H1 (cell line): Measurements from ENCODE around the gene IQGAP3. TPM values are rescaled to one million over a fixed set of nuclear protein-coding genes. Genes with fewer than 3 reads are reported as not detected.

Experiments used
- CTCF ChIA-PET: fragments of 300-600 bp; sonication (Branson Sonifier 250); formaldehyde crosslinking; loops from one replicate; lab custom pipeline; 2021; ENCODE audit not compliant: partially characterized antibody; lab: Charles Lee
- POLR2A ChIA-PET: fragments of 300-600 bp; sonication (Branson Sonifier 250); formaldehyde crosslinking; loops from one replicate; lab custom pipeline; 2021; ENCODE audit warnings: inconsistent platforms; ENCODE audit not compliant: partially characterized antibody; lab: Charles Lee
- DNase-seq, 2 experiments: peaks; one replicate each; pipeline versions ENCODE4 v3.0.0 to v3.0.0-alpha.2; 2010 to 2022; ENCODE audit warnings: low spot score in 2 of 2, low read depth in 1 of 2, mixed read lengths in 1 of 2
- FAIRE-seq: peaks from 2 replicates; lab custom pipeline; 2011; peaks lifted over from hg19 to GRCh38; lab: Jason Lieb, UNC
- H2AFZ ChIP-seq: 2 replicates; pipeline ENCODE4 v1.8.1; 2012; ENCODE audit warnings: low read length, inconsistent platforms
- H2AK5ac ChIP-seq: 2 replicates; pipeline ENCODE4 v1.6.1; 2013; ENCODE audit warnings: low read depth, low read length
- H2BK120ac ChIP-seq: replicated peaks from 2 replicates; pipeline ENCODE3; 2013; ENCODE audit warnings: low read depth, low read length, inconsistent platforms
- H2BK12ac ChIP-seq: 2 replicates; pipeline ENCODE4 v1.6.1; 2013; ENCODE audit warnings: low read depth, low read length
- H2BK15ac ChIP-seq: 2 replicates; pipeline ENCODE4 v1.6.1; 2013; ENCODE audit warnings: low read length
- H2BK20ac ChIP-seq: 2 replicates; pipeline ENCODE4 v1.6.1; 2013; ENCODE audit warnings: low read length
- H2BK5ac ChIP-seq: 2 replicates; pipeline ENCODE4 v1.6.1; 2013; ENCODE audit warnings: low read depth, low read length
- H3K14ac ChIP-seq: 2 replicates; pipeline ENCODE4 v1.6.1; 2013; ENCODE audit warnings: inconsistent platforms; ENCODE audit not compliant: insufficient read length
- H3K18ac ChIP-seq: 2 replicates; pipeline ENCODE4 v1.6.1; 2013; ENCODE audit warnings: low read length; ENCODE audit errors: extremely low read depth
- H3K23ac ChIP-seq: 2 replicates; pipeline ENCODE4 v1.6.1; 2013; ENCODE audit warnings: inconsistent platforms; ENCODE audit not compliant: insufficient read length
- H3K23me2 ChIP-seq: 2 replicates; pipeline ENCODE4 v1.6.1; 2013; ENCODE audit warnings: low read depth, low read length
- H3K27ac ChIP-seq: 2 replicates; pipeline ENCODE4 v1.6.1; 2011; ENCODE audit warnings: low read depth, low read length, inconsistent platforms
- H3K27me3 ChIP-seq, 4 experiments: replicated peaks in 1 of 4; 1 replicate in 1 of 4; 2 replicates in 3 of 4; pipeline versions ENCODE4 v1.6.1 to v1.8.1; 2011 to 2013; ENCODE audit warnings: low read length in 3 of 4, mild to moderate bottlenecking in 3 of 4, inconsistent platforms in 2 of 4, mixed read lengths in 2 of 4, moderate library complexity in 1 of 4; ENCODE audit not compliant: control insufficient read depth in 3 of 4, insufficient read depth in 3 of 4; ENCODE audit errors: extremely low read depth in 1 of 4
- H3K36me3 ChIP-seq, 4 experiments: 2 replicates each; pipeline versions ENCODE4 v1.6.1 to v1.8.1; 2011 to 2013; ENCODE audit warnings: mild to moderate bottlenecking in 4 of 4, low read length in 3 of 4, moderate library complexity in 2 of 4, control low read depth in 1 of 4, inconsistent platforms in 1 of 4; ENCODE audit not compliant: insufficient read depth in 4 of 4, control insufficient read depth in 2 of 4
- H3K4ac ChIP-seq: replicated peaks from 2 replicates; pipeline ENCODE3; 2013; ENCODE audit warnings: low read length, low read depth, mixed read lengths, inconsistent platforms; ENCODE audit not compliant: insufficient read length
- H3K4me1 ChIP-seq, 4 experiments: replicated peaks in 1 of 4; 1 replicate in 1 of 4; 2 replicates in 3 of 4; pipeline versions ENCODE4 v1.6.1 to v1.8.1; 2011 to 2013; ENCODE audit warnings: low read length in 3 of 4, inconsistent platforms in 2 of 4, mixed read lengths in 1 of 4; ENCODE audit not compliant: insufficient read depth in 4 of 4, control insufficient read depth in 3 of 4
- H3K4me2 ChIP-seq, 2 experiments: 2 replicates each; pipeline versions ENCODE4 v1.6.1 to v1.8.1; 2011 to 2013; ENCODE audit warnings: low read depth in 2 of 2, low read length in 2 of 2, control low read depth in 1 of 2, inconsistent platforms in 1 of 2, mild to moderate bottlenecking in 1 of 2; ENCODE audit not compliant: insufficient read depth in 1 of 2
- H3K4me3 ChIP-seq, 4 experiments: fragments of 200-600, 300-600 bp in 1 of 4; sonication (generic), shearing (Covaris generic), sonication (Bioruptor Twin) in 1 of 4; 2 replicates each; pipeline versions ENCODE4 v1.5.1 to v1.8.1; 2011 to 2016; ENCODE audit warnings: low read length in 4 of 4, low read depth in 3 of 4, control low read depth in 2 of 4, inconsistent platforms in 2 of 4, mild to moderate bottlenecking in 2 of 4, mixed read lengths in 1 of 4, moderate library complexity in 1 of 4; ENCODE audit not compliant: insufficient read depth in 2 of 4; ENCODE audit errors: extremely low read depth in 1 of 4
- H3K56ac ChIP-seq: replicated peaks from 2 replicates; pipeline ENCODE3; 2013; ENCODE audit warnings: low read depth, mild to moderate bottlenecking, mixed read lengths, low read length, inconsistent platforms; ENCODE audit not compliant: insufficient read length
- H3K79me1 ChIP-seq: 2 replicates; pipeline ENCODE4 v1.6.1; 2013; ENCODE audit warnings: low read depth, low read length, control low read depth
- H3K79me2 ChIP-seq, 2 experiments: 2 replicates each; pipeline versions ENCODE4 v1.6.1 to v1.8.1; 2012 to 2013; ENCODE audit warnings: low read length in 2 of 2, mild to moderate bottlenecking in 2 of 2, inconsistent platforms in 1 of 2; ENCODE audit not compliant: insufficient read depth in 2 of 2, control insufficient read depth in 1 of 2
- H3K9ac ChIP-seq, 4 experiments: replicated peaks in 1 of 4; 1 replicate in 1 of 4; 2 replicates in 3 of 4; pipeline versions ENCODE4 v1.6.1 to v1.8.1; 2011 to 2013; ENCODE audit warnings: low read depth in 3 of 4, low read length in 3 of 4, control low read depth in 2 of 4, mild to moderate bottlenecking in 2 of 4, moderate library complexity in 2 of 4, inconsistent platforms in 1 of 4; ENCODE audit errors: extremely low read depth in 1 of 4
- H3K9me3 ChIP-seq, 2 experiments: 2 replicates each; pipeline versions ENCODE4 v1.6.1 to v1.8.1; 2012 to 2013; ENCODE audit warnings: mild to moderate bottlenecking in 2 of 2, moderate library complexity in 2 of 2, control low read depth in 1 of 2, inconsistent platforms in 1 of 2, low read depth in 1 of 2, low read length in 1 of 2, mixed read lengths in 1 of 2; ENCODE audit not compliant: insufficient read depth in 2 of 2
- H4K20me1 ChIP-seq, 2 experiments: replicated peaks in 1 of 2; 2 replicates each; pipeline versions ENCODE3 to v1.8.1; 2011 to 2013; ENCODE audit warnings: inconsistent platforms in 2 of 2, low read length in 2 of 2, mild to moderate bottlenecking in 1 of 2; ENCODE audit not compliant: insufficient read depth in 2 of 2, control insufficient read depth in 1 of 2
- H4K5ac ChIP-seq: 2 replicates; pipeline ENCODE4 v1.6.1; 2013; ENCODE audit warnings: low read length, low read depth, mixed read lengths, inconsistent platforms; ENCODE audit not compliant: insufficient read length
- H4K8ac ChIP-seq: 2 replicates; pipeline ENCODE4 v1.8.0; 2013; ENCODE audit warnings: mild to moderate bottlenecking, moderate library complexity, low read length, inconsistent platforms; ENCODE audit not compliant: insufficient read depth; ENCODE audit errors: extremely low read depth
- H4K91ac ChIP-seq: replicated peaks from 2 replicates; pipeline ENCODE3; 2013; ENCODE audit warnings: low read length, mixed read lengths, inconsistent platforms; ENCODE audit not compliant: insufficient read length
- BCL11A ChIP-seq, 2 experiments: IDR thresholded peaks; one replicate each; pipeline ENCODE4 v1.6.1; 2011; ENCODE audit warnings: low read depth in 2 of 2, low read length in 2 of 2, mild to moderate bottlenecking in 2 of 2
- BRCA1 ChIP-seq: IDR thresholded peaks from 2 replicates; pipeline ENCODE4 v1.6.1; 2012; ENCODE audit warnings: low read depth, low read length, improper control_type of control experiment
- CBX8 ChIP-seq: fragments of 300-800, 300-1000 bp; sonication (generic); IDR thresholded peaks from 2 replicates; pipeline ENCODE4 v1.7.1; 2016; ENCODE audit warnings: low read depth, low read length, borderline replicate concordance
- CHD1 ChIP-seq: IDR thresholded peaks from 2 replicates; pipeline ENCODE4 v1.6.1; 2012; ENCODE audit warnings: low read depth, low read length, improper control_type of control experiment
- EZH2 ChIP-seq: fragments of 200-600 bp; sonication (generic); IDR thresholded peaks from 2 replicates; pipeline ENCODE4 v1.7.1; 2012; ENCODE audit warnings: low read depth, mild to moderate bottlenecking, moderate library complexity, low read length, inconsistent platforms; ENCODE audit not compliant: severe bottlenecking
- GTF2F1 ChIP-seq: IDR thresholded peaks from 2 replicates; pipeline ENCODE4 v1.6.1; 2012; ENCODE audit warnings: low read depth, low read length, improper control_type of control experiment, borderline replicate concordance
- NANOG ChIP-seq: IDR thresholded peaks from 2 replicates; pipeline ENCODE4 v1.6.1; 2011; ENCODE audit warnings: low read length, low read depth, mild to moderate bottlenecking, inconsistent platforms; ENCODE audit not compliant: insufficient read depth, poor library complexity, severe bottlenecking
- NRF1 ChIP-seq: IDR thresholded peaks from 2 replicates; pipeline ENCODE4 v1.6.1; 2011; ENCODE audit warnings: mild to moderate bottlenecking, low read depth, low read length, improper control_type of control experiment
- POLR2AphosphoS5 ChIP-seq: IDR thresholded peaks from 2 replicates; pipeline ENCODE4 v1.6.1; 2011; ENCODE audit warnings: low read depth, low read length
- POU5F1 ChIP-seq: IDR thresholded peaks from 2 replicates; pipeline ENCODE4 v1.6.1; 2011; ENCODE audit warnings: low read depth, mild to moderate bottlenecking, low read length, moderate library complexity
- SAP30 ChIP-seq: fragments of 300-600 bp; sonication (generic); IDR thresholded peaks from 2 replicates; pipeline ENCODE4 v1.7.1; 2012; ENCODE audit warnings: low read length, moderate library complexity, mild to moderate bottlenecking, inconsistent platforms; ENCODE audit not compliant: insufficient read depth, insufficient replicate concordance
- SIN3A ChIP-seq, 2 experiments: IDR thresholded peaks in 1 of 2; conservative IDR thresholded peaks in 1 of 2; 2 replicates each; pipeline ENCODE4 v1.6.1; 2011 to 2012; ENCODE audit warnings: low read length in 2 of 2, improper control_type of control experiment in 1 of 2, low read depth in 1 of 2, mild to moderate bottlenecking in 1 of 2
- SP2 ChIP-seq: IDR thresholded peaks from 2 replicates; pipeline ENCODE4 v1.6.1; 2012; ENCODE audit warnings: mild to moderate bottlenecking, low read length, inconsistent platforms
- WGBS, 2 experiments: shearing (Covaris generic) in 1 of 2; methylation state at CpG; one replicate each; pipeline versions ENCODE4 v1.1.6 to v1.1.7; 2013 to 2015; ENCODE audit warnings: low lambda C conversion rate in 2 of 2, mixed read lengths in 2 of 2, inconsistent platforms in 1 of 2, low coverage in 1 of 2, missing lambda C conversion rate in 1 of 2; ENCODE audit not compliant: insufficient replicate concordance in 2 of 2, insufficient coverage in 1 of 2, insufficient read length in 1 of 2; ENCODE audit errors: extremely low coverage in 1 of 2, missing lambda C conversion rate in 1 of 2; 5-methylcytosine and 5-hydroxymethylcytosine counted together
- polyA plus RNA-seq, 7 experiments: library from polyadenylated mRNA; depleted of rRNA in 3 of 7; stranded (reverse) in 5 of 7; unstranded in 2 of 7; fragments of >200 nt in 5 of 7; fragments of 200-250 nt in 2 of 7; gene quantifications; 1 replicate in 5 of 7; 2 replicates in 1 of 7; 4 replicates in 1 of 7; pipeline versions ENCODE4 v1.2.1 to v1.2.3, GENCODE V29; 2011 to 2013; ENCODE audit warnings: missing spikeins in 2 of 7, mixed read lengths in 2 of 7
- total RNA-seq: library from RNA; stranded (reverse); fragmentation: NEBNext Ultra II Directional; extraction: Animal tissue kit (Norgen Biotek cat#: 25700); gene quantifications from 2 replicates; pipeline ENCODE4 v1.2.1, GENCODE V29; 2021

The IQGAP3 gene
- total and polyA plus RNA-seq, 2 of the 8 experiments (the other 6 are each of a cell fraction or from before 2014, with no cell fraction given) = 14.6 to 22.3 TPM

DNA sequence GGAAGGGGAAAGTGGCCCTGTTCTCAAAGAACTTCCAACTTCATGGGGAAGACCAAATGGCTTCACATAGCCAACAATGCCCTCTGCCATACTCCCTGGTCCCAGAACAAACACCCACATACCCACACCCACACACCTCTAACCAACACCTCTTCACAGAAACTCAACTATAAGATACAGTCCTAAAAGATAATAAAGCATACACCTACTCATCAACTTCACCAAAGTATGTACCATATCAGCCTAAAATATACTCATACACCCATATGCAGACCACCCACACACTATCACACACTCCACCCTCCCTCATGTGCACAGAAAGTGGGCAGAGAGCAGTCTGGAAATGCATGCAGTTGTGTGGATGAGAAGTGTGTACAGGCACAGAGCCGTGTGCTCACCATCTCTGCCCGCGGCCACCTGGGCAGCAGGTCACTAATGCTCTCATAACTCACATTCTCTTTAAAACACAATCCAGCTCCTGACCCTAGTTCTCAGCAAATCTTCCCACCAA is 27.7 kb downstream of the IQGAP3 start:
- Histone ChIP-seq H4K91ac (no peak overlapping the region), H3K4ac (no peak overlapping the region), H3K36me3 (peaks cover 11 to 23% (median 16%) of the 10 kb centered on the region in 4 experiments; a peak in 7 of 8 replicates), H2BK12ac (no peak overlapping the region), H3K9me3 (no peaks in the 10 kb centered on the region), H3K4me3 (no peak overlapping the region), H4K8ac (no peak overlapping the region), H3K9ac (no peak overlapping the region), H3K56ac (no peak overlapping the region), H4K20me1 (peaks cover 0 to 7% of the 10 kb centered on the region in 2 experiments), H3K14ac (no peak overlapping the region), H2BK15ac (no peak overlapping the region), H3K23ac (no peak overlapping the region), H3K27me3 (no peaks in the 10 kb centered on the region), H3K4me2 (no peak overlapping the region), H3K4me1 (no peaks in the 10 kb centered on the region), H3K79me1 (no peaks in the 10 kb centered on the region), H2BK120ac (no peak overlapping the region), H2AK5ac (no peak overlapping the region), H2BK20ac (no peak overlapping the region), H3K23me2 (no peaks in the 10 kb centered on the region), H3K18ac (no peak overlapping the region), H3K79me2 (no peaks in the 10 kb centered on the region), H4K5ac (no peak overlapping the region), H2AFZ (no peak overlapping the region), H2BK5ac (no peak overlapping the region), H3K27ac (no peak overlapping the region)
- DNase-seq (no peak), FAIRE-seq (no peak)
- TF ChIP-seq POU5F1 = no peak
- TF ChIP-seq NRF1 = no peak
- TF ChIP-seq BRCA1 = no peak
- TF ChIP-seq CHD1 = no peak
- no peak for TF ChIP-seq SP2
- TF ChIP-seq CBX8 = no peak
- TF ChIP-seq EZH2 = no peak
- TF ChIP-seq GTF2F1 = no peak
- no peak for TF ChIP-seq SAP30
- no peak for TF ChIP-seq SIN3A (conservative IDR thresholded peaks at IDR 0.05 in 1 of 2, IDR thresholded peaks at IDR 0.05 in 1 of 2; ENCODE audit: low read depth in 1 of 2, low read length in 2 of 2)
- no peak for TF ChIP-seq BCL11A (IDR thresholded peaks at IDR 0.05; ENCODE audit: low read depth in 2 of 2, low read length in 2 of 2)
- no peak for TF ChIP-seq POLR2AphosphoS5
- TF ChIP-seq NANOG = no peak
- WGBS, 2 experiments = 97% methylated on average over 3 of the region's 3 CpGs; no CpG with 5 or more reads in 1 of the 2 experiments
- ChIA-PET POLR2A (interaction anchor here (1.2 to 2.1 kb wide), 2 partner anchors 14 to 19 kb away, joined by 4 to 8 read pairs; no protein-coding TSS in a partner anchor), CTCF (interaction anchor here (1.1 to 1.9 kb wide), 2 partner anchors 10 to 15 kb away, joined by 3 to 6 read pairs; no protein-coding TSS in a partner anchor)
